HG02884 (cell line): ENCODE results near the gene RHOT2.
"Not testable (repeated sequence)": the region's sequence is repeated elsewhere in the genome, so short reads cannot be mapped to it uniquely, and the experiment has no call there.

Experiments
- ATAC-seq: cut with Tn5 transposase; IDR thresholded peaks from one replicate; pipeline ENCODE4 v1.9.1; 2021; ENCODE audit warnings: mild to moderate bottlenecking, moderate library complexity; ENCODE audit not compliant: unreplicated experiment

Gene RHOT2

GRCh38 chr16:712740-713250, 44.9 kb downstream of the RHOT2 start:
- ATAC-seq: not testable (repeated sequence)

GRCh38 chr16:714079-714478, 46.1 kb downstream of the RHOT2 start:
- ATAC-seq: no peak

DNA sequence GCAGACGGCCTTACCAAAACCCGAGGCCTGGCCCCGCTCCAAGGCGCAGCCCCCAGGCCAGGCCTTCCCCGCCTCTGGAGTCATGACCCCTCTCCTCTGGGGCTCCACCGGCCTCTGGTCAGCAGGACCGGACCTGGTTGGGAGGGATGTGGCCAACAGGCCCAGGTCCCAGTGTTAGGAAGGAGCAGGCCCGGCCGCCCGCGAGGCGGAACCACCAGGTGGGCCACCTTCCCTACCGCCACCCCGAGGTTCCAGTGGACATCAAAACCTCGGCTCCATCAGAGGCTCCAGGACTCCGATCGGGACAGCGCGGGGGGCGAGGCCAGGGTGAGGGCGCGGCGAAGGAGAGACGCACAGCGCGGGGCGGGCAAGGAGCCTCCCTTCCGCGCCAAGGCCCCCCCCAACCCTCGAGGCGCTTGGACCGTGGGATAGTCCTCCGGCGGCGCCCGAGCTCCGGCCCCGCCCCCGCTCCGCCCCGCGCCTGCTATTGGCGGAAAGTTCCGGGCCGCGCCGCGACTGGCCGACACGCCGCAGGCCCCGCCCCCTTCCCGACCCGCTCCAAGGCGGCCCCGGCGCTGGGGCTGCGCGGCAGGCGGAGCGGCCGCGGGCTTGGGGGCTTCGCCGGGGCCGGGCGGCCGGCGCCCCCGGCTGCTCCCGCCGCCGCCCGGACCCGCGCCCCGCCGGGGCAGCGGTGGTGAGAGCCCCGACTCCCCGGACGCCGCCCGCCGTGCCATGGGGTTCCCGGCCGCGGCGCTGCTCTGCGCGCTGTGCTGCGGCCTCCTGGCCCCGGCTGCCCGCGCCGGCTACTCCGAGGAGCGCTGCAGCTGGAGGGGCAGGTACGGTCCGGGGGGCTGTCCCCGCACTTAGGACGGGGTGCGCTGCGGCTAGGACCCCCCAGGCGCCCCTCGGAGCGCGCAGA, 46.9 kb downstream of the RHOT2 start, which contains the start of gene METRN:
TSS of gene METRN (plus strand) at position 561 of the 919 bp plus-strand sequence. CDS start at position 733, 172 bp downstream.
- peak; percentile 63 for ATAC-seq

- no peak for ATAC-seq
Observed at GRCh38 chr16:715477-716199, 47.7 kb downstream of the RHOT2 start.

- ATAC-seq: no peak
Observed at GRCh38 chr16:716200-716568, 48.3 kb downstream of the RHOT2 start.

DNA sequence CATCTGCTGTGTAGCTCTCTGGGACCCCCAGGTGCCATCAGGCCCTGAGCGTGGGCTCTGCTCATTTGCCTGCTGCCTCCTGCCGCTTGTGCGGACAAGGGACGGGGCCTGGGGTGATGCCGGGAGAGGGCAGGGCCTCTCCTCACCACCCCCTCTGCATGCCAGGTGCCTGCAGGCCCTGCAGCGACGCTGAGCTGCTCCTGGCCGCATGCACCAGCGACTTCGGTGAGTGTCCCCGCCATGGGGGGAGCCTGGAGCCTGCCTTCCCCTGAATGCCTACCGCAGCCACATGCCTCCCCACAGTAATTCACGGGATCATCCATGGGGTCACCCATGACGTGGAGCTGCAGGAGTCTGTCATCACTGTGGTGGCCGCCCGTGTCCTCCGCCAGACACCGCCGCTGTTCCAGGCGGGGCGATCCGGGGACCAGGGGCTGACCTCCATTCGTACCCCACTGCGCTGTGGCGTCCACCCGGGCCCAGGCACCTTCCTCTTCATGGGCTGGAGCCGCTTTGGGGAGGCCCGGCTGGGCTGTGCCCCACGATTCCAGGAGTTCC, 48.9 kb downstream of the RHOT2 start:
- no peak for ATAC-seq

DNA sequence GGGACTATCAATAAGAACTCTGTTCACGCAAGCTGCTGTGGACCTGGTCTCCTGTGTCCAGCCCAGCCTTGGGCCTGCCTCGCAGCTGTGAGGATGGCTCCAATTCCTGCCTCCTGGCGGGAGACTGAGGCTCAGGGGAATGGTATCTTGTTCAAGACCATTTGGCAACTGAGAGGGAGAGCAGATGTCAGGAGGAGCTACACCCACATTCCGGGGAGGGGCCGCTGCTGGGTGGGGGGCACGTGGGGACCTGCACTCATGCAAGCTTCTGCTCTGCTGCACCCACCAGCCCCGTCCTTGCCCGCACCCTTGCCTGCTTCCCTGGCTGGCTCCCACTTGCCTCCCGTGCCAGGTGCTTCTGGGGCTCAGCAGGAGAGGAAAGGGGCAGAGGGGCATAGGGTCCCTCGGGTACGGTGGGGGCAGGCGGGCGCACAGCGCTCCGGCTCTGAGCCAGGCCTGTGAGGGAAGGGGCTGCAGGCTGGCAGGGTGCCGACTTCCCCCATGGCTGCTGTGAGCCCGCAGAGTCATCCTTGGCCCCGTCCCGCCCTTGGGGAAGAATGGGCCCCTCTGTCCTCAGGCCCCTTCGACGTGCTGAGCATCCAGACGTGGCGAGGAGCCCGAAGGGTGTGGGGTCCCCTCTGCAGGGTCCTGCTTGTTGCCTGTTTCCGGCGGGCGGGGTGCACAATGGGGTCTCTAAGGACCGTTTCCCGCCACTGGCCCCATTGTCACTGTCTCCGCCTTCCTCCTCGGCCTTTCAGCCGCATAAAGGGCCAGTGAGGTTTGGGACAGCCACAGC, 49.7 kb downstream of the RHOT2 start:
- no peak for ATAC-seq

DNA sequence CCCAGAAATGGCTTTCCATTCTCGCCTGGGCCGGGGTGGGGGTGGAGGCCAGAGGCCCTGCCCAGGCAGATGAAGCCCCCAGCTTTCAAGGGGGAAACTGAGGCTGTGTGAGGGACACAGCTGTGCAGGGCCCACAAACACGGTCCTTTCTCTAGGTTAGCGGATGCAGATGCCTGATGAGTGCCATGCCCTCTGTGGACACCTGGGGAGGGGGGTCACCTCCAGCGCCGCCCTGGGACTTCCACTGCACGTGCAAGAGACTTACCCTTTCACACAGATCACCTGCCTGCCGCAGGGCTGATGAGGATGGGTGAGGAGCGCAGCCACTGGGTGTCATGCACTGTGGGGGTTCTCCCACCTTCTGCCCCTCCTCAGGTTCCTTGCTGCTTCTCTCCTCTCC, 50.5 kb downstream of the RHOT2 start:
- no peak for ATAC-seq

DNA sequence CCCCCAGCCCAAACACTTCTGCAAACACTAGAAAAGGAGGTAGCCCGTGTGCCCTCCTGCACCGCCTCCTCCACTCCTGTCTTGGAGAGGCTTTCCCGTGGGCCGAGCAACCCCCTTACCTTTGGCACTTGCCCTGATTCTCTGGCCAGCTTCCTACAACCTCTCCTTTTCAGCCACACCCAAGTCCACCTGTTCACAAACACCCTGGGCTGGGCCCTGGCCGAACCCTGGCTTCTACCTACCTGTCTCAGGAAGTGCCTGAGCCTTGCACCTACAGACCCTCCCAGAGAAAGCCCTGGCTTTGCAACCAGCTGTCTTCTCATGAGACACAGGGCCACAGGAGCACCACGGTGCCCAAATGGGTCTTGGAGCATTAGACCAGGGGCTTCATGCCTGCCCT, 51.0 kb downstream of the RHOT2 start:
- no peak for ATAC-seq

DNA sequence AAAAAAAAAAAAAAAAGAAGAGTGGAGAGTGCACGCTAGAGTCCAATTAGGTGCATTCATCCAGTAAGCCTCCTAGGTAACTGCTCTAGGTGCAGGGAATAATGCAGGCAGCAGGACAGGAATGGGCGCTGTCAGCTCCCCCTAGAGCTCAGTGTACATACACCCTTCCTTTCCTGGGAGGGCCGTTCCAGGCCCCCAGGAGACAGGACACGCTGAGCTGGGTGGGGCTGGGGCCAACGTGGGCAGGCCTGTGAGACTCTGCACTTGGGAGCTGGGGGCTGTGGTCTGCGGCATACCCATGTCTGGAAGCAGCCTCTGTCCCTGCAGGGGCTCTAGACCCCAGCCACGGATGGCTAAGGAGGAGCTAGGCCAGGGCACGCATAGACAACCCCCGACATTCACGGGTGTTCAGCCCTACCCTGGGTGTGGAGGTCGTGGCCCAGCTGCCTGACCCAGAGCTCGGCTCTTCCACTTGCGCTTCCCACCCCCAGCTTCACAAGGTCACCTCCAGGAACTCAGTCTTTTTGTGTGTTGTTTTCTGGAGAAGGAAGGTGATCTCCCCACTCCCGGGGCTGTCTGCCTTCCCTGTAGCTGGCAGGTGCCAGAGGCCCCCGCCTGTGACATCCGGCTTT, 52.0 kb downstream of the RHOT2 start:
- no peak for ATAC-seq

DNA sequence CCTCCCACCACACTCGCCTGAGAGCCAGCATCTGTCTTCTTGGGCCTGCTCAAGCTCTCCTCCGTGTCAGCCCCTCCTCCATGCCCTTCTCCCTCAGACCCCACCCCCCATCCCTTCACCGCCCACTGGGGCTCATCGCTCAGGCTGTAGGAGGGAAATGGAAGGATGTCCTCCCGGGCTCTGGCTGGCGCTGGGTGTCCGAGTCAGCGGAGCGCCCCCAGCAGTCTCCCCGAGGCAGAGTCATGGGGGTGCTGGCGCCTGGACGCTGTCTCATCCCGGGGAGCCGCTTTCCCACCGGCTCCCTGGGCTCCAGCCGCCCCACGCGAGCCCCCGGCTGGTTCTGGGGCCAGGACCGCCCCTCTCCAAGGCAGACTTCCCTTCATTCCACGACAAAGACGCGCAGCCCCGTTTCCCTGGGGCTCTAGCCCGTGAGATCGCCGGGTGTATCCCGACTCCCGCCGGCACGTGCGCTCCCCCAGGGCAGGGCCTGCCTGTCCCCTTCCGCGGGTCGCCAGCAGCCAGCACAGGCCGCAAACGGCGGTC, 52.6 kb downstream of the RHOT2 start:
- ATAC-seq: no peak

DNA sequence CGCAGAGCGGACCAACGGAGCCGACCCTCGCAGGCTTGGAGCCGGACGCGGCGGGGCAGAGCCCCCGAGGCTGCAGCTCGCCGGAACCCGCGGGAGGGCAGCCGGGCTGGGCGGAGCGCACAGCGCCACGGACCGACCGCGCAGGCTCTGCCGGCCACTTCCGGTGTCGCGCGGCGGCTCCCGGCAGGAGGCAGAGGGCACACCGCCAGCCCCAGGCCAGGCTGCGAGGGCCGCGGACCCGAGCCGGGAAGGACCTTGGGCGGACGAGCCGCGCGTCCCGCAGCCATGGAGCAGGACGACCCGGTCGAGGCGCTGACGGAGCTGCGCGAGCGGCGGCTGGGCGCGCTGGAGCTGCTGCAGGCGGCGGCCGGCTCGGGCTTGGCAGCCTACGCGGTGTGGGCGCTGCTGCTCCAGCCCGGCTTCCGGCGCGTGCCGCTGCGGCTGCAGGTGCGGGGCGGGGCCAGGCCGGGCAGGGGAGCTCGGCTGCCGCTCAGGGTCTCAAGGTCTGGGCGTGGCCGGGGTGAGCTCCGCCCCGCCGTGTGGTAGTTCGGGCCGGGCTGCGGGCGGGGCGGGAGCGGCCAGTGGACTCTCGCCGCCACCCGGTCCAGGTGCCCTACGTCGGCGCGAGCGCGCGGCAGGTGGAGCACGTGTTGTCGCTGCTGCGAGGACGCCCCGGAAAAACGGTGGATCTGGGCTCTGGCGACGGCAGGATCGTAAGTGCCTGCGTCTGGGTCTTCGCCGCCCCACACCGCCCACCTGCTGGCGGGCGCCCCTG, 53.2 kb downstream of the RHOT2 start, which contains the start of gene ANTKMT:
TSS of gene ANTKMT (plus strand) at position 157 of the 775 bp plus-strand sequence. CDS start at position 286, 129 bp downstream.
- ATAC-seq: peak; percentile 69

DNA sequence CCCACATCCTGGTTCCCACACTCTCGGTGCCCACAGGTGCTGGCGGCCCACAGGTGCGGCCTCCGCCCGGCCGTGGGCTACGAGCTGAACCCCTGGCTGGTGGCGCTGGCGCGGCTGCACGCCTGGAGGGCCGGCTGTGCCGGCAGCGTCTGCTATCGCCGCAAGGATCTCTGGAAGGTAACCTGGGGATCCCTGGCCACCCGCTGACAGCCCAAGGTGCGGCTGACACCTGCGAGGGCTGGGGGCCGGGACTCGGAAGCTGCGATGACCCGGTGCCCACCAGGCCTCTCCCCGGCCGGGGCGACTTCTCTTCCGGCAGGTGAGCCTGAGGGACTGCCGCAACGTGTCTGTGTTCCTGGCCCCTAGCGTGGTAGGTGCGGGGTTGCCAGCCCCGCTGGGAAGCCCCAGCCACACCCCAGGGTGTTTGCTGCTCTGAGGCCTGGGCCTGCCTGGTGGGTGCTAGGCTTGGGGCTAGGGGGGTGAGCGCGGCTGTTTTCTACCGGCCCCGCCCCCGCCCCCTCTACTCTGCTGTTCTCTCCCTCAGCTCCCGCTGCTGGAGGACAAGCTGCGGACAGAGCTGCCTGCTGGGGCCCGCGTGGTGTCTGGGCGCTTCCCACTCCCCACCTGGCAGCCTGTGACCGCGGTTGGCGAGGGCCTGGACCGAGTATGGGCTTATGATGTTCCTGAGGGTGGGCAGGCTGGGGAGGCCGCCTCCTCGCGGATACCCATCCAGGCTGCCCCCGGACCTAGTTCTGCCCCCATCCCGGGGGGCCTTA, 54.0 kb downstream of the RHOT2 start:
- ATAC-seq: no peak

GRCh38 chr16:722835-723633, 55.1 kb downstream of the RHOT2 start:
- no peak for ATAC-seq

DNA sequence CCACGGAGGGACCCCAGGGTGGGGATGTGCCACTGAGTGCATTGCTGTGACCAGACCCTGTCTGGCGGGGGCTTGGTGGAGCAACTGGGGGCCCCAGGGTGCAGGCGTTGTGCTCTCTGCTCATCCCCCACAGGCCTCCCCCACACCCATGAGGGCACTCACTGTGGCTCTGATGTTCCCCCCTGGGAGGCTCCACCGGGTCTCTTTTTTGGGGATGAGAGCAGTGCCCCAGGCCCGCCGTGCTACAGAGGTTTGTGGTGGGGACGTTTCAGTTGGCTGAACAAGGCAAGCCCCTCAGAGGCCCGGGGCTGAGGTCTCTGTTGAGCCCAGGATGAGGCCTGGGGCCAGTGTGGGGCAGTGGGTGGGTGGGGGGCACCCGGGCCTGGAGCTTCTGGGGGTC, 55.8 kb downstream of the RHOT2 start:
- ATAC-seq: no peak
